ENCODE measurements around the gene ZNF316.

DNA sequence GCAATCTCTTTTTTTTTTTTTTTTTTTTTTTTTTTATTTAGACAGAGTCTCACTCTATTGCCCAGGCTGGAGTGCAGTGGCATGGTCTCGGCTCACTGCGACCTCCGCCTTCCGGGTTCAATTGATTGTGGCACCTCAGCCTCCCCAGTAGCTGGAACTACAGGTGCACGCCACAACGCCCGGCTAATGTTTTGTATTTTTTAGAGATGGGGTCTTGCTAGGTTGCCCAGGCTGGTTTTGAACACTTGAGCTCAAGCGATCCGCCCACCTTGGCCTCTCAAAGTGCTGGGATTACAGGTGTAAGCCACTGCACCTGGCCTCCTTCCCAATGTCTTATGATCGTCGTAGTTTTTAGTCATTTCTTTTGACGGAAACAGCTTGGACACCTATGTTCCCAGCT is 28.3 kb upstream of the ZNF316 start:
- TF ChIP-seq, protein P1, sequence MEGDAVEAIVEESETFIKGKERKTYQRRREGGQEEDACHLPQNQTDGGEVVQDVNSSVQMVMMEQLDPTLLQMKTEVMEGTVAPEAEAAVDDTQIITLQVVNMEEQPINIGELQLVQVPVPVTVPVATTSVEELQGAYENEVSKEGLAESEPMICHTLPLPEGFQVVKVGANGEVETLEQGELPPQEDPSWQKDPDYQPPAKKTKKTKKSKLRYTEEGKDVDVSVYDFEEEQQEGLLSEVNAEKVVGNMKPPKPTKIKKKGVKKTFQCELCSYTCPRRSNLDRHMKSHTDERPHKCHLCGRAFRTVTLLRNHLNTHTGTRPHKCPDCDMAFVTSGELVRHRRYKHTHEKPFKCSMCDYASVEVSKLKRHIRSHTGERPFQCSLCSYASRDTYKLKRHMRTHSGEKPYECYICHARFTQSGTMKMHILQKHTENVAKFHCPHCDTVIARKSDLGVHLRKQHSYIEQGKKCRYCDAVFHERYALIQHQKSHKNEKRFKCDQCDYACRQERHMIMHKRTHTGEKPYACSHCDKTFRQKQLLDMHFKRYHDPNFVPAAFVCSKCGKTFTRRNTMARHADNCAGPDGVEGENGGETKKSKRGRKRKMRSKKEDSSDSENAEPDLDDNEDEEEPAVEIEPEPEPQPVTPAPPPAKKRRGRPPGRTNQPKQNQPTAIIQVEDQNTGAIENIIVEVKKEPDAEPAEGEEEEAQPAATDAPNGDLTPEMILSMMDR (IDR thresholded peaks at IDR 0.05): no peak
- no peak for TF ChIP-seq POLR2A (IDR thresholded peaks at IDR 0.05)
